Measurements from ENCODE around the gene AHDC1. TPM values are rescaled to one million over a fixed set of nuclear protein-coding genes. Genes with fewer than 3 reads are reported as not detected.
"Not testable (repeated sequence)": the region's sequence is repeated elsewhere in the genome, so short reads cannot be mapped to it uniquely, and the experiment has no call there.

AHDC1 gene
- total and polyA plus RNA-seq, 2 donors (not counting 3 experiments of a cell fraction or from before 2014, with no cell fraction given), result 7.0 to 32.1 TPM

DNA sequence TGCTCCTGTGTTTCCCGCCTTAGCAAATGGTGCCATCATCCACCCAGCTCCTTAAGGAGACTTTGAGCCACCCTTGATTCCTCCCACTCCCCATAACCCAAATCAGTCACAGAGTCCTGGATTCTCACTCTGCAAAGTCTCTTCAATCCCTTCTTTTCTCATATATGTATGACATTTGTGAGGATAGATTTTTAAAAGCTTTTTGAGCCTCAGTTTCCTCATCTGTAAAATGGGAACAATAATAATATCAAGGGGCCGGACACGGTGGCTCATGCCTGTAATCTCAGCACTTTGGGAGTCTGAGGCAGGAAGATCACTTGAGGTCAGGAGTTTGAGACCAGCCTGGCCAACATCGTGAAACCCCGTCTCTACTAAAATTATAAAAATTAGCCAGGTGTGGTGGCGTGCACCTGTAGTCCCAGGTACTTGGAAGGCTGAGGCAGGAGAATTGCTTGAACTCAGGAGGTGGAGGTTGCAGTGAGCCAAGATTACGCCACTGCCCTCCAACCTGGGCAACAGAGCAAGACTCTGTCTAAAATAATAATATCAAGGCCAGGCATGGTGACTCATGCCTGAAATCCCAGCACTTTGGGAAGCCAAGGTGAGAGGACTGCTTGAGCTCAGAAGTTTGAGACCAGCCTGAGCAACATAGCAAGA is 16.0 kb upstream of the AHDC1 start:
- H3K9ac ChIP-seq (replicated peaks; ENCODE audit: extremely low read depth, insufficient read depth, low read length); H2AFZ ChIP-seq (ENCODE audit: low read depth, low read length); H3K9me1 ChIP-seq (replicated peaks; ENCODE audit: control insufficient read depth, extremely low read depth, insufficient read depth, low read length); BruUV-seq (replicated peaks); H3K79me2 ChIP-seq (ENCODE audit: control insufficient read depth, insufficient read depth, low read length); H3K4me2 ChIP-seq (ENCODE audit: insufficient read depth, low read length); DNase-seq (ENCODE audit: low read depth, low spot score); H3K4me3 ChIP-seq (replicated peaks in 1 of 3; ENCODE audit: insufficient read depth in 1 of 3, low read depth in 1 of 3, low read length in 3 of 3); H3K36me3 ChIP-seq (ENCODE audit: control insufficient read depth in 2 of 2, extremely low read depth in 1 of 2, insufficient read depth in 2 of 2, low read length in 2 of 2); intact Hi-C loops (cut with micrococcal nuclease); H3K27ac ChIP-seq (ENCODE audit: insufficient read depth, low read depth, low read length); H3K27me3 ChIP-seq (ENCODE audit: control insufficient read depth in 2 of 2, insufficient read depth in 2 of 2, low read length in 2 of 2); dilution Hi-C loops (cut with MboI; ENCODE audit: extremely low pct_ligation_motif_present, low sequenced_read_pairs); H3K9me3 ChIP-seq (replicated peaks; ENCODE audit: control insufficient read depth, insufficient read depth, low read length); FAIRE-seq; H4K20me1 ChIP-seq (replicated peaks; ENCODE audit: control insufficient read depth, extremely low read depth, insufficient read depth, low read length); POLR2A ChIA-PET: not testable (repeated sequence)
- CTCF ChIA-PET, result interaction anchor here (0.7 to 2.5 kb wide), 3 partner anchors 43 to 49 kb away, joined by 3 to 15 read pairs (median 8); no protein-coding TSS in a partner anchor
- H3K4me1 ChIP-seq (ENCODE audit: control insufficient read depth, extremely low read depth, insufficient read depth, low read length), result peaks cover 18% of the 10 kb centered on the region

DNA sequence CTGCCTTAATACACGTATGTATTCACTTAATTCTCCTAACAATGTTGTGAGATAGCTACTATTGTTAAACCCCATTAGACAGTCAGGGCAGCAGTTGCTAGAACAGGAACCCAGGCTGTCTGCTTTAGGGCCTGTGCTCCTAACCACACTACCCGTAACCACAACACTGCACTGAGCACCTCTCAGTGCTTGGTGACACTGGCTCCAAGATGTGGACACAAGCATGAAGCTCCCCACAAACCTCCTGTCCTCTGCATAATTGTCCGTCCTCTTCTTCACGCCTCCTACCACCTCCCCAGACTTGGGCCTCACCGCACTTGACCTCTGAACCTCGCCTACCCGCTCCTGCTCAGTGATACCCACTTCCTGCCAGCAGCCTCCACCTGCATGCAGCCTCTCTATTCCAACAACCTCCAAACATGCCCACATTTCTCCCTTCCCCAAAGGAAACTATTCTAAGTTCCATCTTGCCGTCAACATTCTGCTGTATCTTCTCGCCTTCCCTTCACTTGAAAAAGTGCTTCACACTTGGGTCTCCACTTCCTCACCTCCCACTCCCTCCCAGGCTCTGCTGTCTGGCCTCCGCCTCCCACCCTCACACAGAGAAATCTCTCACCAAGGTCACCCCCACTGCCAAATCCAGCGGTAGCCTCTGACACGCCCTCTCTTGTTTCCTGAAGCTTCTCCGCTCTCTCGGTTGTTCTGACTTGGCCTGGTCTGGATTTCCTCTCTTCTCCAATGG is 14.6 kb upstream of the AHDC1 start:
- DNase-seq (ENCODE audit: low read depth, low spot score) (no peak), FAIRE-seq (no peak)
- no peak overlapping the region for H3K4me3 ChIP-seq (replicated peaks in 1 of 3; ENCODE audit: insufficient read depth in 1 of 3, low read depth in 1 of 3, low read length in 3 of 3)
- CTCF ChIA-PET, result interaction anchor here (1.0 to 15.8 kb wide), 4 partner anchors 12 to 51 kb away, joined by 3 to 306 read pairs (median 6); no protein-coding TSS in a partner anchor
- no peaks in the 10 kb centered on the region for H3K27me3 ChIP-seq (ENCODE audit: control insufficient read depth in 2 of 2, insufficient read depth in 2 of 2, low read length in 2 of 2)
- H3K36me3 ChIP-seq (ENCODE audit: control insufficient read depth in 2 of 2, extremely low read depth in 1 of 2, insufficient read depth in 2 of 2, low read length in 2 of 2), result no peaks in the 10 kb centered on the region
- BruUV-seq (replicated peaks), result no TSS peak
- H3K27ac ChIP-seq (ENCODE audit: insufficient read depth, low read depth, low read length), result no peak overlapping the region
- dilution Hi-C loops (cut with MboI; ENCODE audit: extremely low pct_ligation_motif_present, low sequenced_read_pairs) (no loop called here), intact Hi-C loops (cut with micrococcal nuclease) (no loop called here)
- H3K79me2 ChIP-seq (ENCODE audit: control insufficient read depth, insufficient read depth, low read length), result no peaks in the 10 kb centered on the region
- no peaks in the 10 kb centered on the region for H4K20me1 ChIP-seq (replicated peaks; ENCODE audit: control insufficient read depth, extremely low read depth, insufficient read depth, low read length)
- no peak overlapping the region for H3K4me2 ChIP-seq (ENCODE audit: insufficient read depth, low read length)
- no peaks in the 10 kb centered on the region for H3K9me3 ChIP-seq (replicated peaks; ENCODE audit: control insufficient read depth, insufficient read depth, low read length)
- no peaks in the 10 kb centered on the region for H3K9me1 ChIP-seq (replicated peaks; ENCODE audit: control insufficient read depth, extremely low read depth, insufficient read depth, low read length)
- POLR2A ChIA-PET, result no interaction called here
- H3K9ac ChIP-seq (replicated peaks; ENCODE audit: extremely low read depth, insufficient read depth, low read length), result no peak overlapping the region
- TF ChIP-seq MYC (IDR thresholded peaks at IDR 0.05; ENCODE audit: low read depth, low read length) (no peak), EZH2 (IDR thresholded peaks at IDR 0.05; ENCODE audit: borderline replicate concordance, low read depth, low read length, severe bottlenecking) (no peak), FOS (IDR thresholded peaks at IDR 0.05; ENCODE audit: borderline replicate concordance, insufficient read depth, low read length) (no peak), GATA2 (IDR thresholded peaks at IDR 0.05; ENCODE audit: insufficient read depth, insufficient read length, low read depth, low read length) (no peak), POLR2A (IDR thresholded peaks at IDR 0.05; ENCODE audit: low read depth, low read length) (no peak)
- TF ChIP-seq, protein P1, sequence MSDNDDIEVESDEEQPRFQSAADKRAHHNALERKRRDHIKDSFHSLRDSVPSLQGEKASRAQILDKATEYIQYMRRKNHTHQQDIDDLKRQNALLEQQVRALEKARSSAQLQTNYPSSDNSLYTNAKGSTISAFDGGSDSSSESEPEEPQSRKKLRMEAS (IDR thresholded peaks at IDR 0.05; ENCODE audit: insufficient read depth, insufficient read length), result no peak
- TF ChIP-seq, protein P2, sequence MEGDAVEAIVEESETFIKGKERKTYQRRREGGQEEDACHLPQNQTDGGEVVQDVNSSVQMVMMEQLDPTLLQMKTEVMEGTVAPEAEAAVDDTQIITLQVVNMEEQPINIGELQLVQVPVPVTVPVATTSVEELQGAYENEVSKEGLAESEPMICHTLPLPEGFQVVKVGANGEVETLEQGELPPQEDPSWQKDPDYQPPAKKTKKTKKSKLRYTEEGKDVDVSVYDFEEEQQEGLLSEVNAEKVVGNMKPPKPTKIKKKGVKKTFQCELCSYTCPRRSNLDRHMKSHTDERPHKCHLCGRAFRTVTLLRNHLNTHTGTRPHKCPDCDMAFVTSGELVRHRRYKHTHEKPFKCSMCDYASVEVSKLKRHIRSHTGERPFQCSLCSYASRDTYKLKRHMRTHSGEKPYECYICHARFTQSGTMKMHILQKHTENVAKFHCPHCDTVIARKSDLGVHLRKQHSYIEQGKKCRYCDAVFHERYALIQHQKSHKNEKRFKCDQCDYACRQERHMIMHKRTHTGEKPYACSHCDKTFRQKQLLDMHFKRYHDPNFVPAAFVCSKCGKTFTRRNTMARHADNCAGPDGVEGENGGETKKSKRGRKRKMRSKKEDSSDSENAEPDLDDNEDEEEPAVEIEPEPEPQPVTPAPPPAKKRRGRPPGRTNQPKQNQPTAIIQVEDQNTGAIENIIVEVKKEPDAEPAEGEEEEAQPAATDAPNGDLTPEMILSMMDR (IDR thresholded peaks at IDR 0.05; ENCODE audit: extremely low read depth in 1 of 2, insufficient read depth in 1 of 2, low read depth in 1 of 2, low read length in 2 of 2), result no peak
- H3K4me1 ChIP-seq (ENCODE audit: control insufficient read depth, extremely low read depth, insufficient read depth, low read length), result peaks cover 24% of the 10 kb centered on the region
- no peak overlapping the region for H2AFZ ChIP-seq (ENCODE audit: low read depth, low read length)
